Left ventricle myocardium inferior (tissue), 1 donor: ENCODE results near the gene PALLD. TPM values are rescaled to one million over a fixed set of nuclear protein-coding genes. Genes with fewer than 3 reads are reported as not detected.

Experiments used
- DNase-seq: peaks from one replicate; pipeline ENCODE4 v3.0.0-alpha.2; 2020
- H3K27ac ChIP-seq: fragments of 200-600 bp; replicated peaks from 2 replicates; pipeline ENCODE4 v1.8.0; 2021
- H3K27me3 ChIP-seq: fragments of 200-600 bp; 2 replicates; pipeline ENCODE4 v1.8.0; 2021; ENCODE audit warnings: low read depth
- H3K36me3 ChIP-seq: fragments of 200-600 bp; 2 replicates; pipeline ENCODE4 v1.8.0; 2021
- H3K4me1 ChIP-seq: fragments of 200-600 bp; 2 replicates; pipeline ENCODE4 v1.8.0; 2021
- H3K4me3 ChIP-seq: fragments of 200-600 bp; 2 replicates; pipeline ENCODE4 v1.8.0; 2021; ENCODE audit warnings: mild to moderate bottlenecking, moderate library complexity
- H3K9me3 ChIP-seq: fragments of 200-600 bp; replicated peaks from 2 replicates; pipeline ENCODE4 v1.8.0; 2021
- intact Hi-C: fragments of 100-400 bp; cut with micrococcal nuclease; formaldehyde crosslinking; loops from one replicate; pipeline ENCODE4 v1.11.0; 2022
- total RNA-seq: library from RNA; stranded (reverse); fragmentation: NEBNext Ultra II Directional; extraction: Animal tissue kit (Norgen Biotek cat#: 25700); gene quantifications from one replicate; pipeline ENCODE4 v1.2.1, GENCODE V29; 2021
- TF ChIP-seq, protein P1 (sequence below): fragments of 200-600 bp; IDR thresholded peaks from 2 replicates; pipeline ENCODE4 v1.8.0; 2021; ENCODE audit warnings: antibody characterized with exemption, mild to moderate bottlenecking, borderline replicate concordance
- donor health status: DM: no; HTN: yes; CAD: no; lungs with severe emphysema.

Gene PALLD
- total RNA-seq, 1 donor from 2014 or later = 871 TPM

GRCh38 chr4:168691631-168692369 is 194.9 kb downstream of the PALLD start:
- TF ChIP-seq, protein P1, sequence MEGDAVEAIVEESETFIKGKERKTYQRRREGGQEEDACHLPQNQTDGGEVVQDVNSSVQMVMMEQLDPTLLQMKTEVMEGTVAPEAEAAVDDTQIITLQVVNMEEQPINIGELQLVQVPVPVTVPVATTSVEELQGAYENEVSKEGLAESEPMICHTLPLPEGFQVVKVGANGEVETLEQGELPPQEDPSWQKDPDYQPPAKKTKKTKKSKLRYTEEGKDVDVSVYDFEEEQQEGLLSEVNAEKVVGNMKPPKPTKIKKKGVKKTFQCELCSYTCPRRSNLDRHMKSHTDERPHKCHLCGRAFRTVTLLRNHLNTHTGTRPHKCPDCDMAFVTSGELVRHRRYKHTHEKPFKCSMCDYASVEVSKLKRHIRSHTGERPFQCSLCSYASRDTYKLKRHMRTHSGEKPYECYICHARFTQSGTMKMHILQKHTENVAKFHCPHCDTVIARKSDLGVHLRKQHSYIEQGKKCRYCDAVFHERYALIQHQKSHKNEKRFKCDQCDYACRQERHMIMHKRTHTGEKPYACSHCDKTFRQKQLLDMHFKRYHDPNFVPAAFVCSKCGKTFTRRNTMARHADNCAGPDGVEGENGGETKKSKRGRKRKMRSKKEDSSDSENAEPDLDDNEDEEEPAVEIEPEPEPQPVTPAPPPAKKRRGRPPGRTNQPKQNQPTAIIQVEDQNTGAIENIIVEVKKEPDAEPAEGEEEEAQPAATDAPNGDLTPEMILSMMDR = no peak
- no peak overlapping the region for H3K4me3 ChIP-seq
- peak overlapping the region; percentile 44 for H3K27ac ChIP-seq
- H3K27me3 ChIP-seq = no peaks in the 10 kb centered on the region
- peaks cover 24% of the 10 kb centered on the region for H3K4me1 ChIP-seq
- DNase-seq = no peak
- H3K9me3 ChIP-seq = no peaks in the 10 kb centered on the region
- peaks cover 7% of the 10 kb centered on the region for H3K36me3 ChIP-seq
- intact Hi-C loops = loop anchor here (10.0 kb wide), 1 partner anchor 107 kb away; no protein-coding TSS in a partner anchor

DNA sequence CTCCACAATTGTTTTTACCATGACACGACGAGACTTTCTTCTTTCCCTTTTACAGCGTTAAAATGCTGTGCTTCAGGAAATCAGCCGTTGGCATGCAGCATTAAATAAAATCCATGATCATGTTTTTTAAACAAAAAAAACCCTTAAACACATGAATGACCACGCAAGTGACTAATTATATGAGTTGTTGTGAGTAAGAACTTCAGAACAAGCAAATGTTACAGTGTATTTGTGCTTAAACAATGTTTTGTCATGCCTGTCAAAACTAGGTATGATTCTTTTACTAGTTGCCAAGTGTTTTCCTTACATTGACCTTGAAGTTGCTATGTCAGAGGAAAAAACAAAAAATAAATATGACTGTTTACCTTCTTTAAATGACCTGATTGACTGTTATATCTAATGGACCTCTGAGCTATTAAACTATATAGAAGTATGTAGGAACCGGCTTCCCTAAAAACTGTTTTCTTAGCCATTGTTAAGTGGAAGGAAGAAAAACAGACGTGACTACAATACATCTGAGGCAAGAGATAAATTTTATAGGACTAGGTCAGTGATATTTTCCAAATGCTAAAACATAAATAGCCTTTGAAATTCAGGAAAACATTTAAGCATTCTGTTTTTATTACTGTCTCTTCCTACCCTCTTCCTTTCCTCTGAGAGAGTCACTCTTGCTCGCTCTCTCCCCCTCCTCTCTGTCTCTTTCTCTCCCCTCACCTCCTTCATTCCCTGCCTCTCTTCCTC is 197.1 kb downstream of the PALLD start:
- intact Hi-C loops = loop anchor here (10.0 kb wide), 1 partner anchor 109 kb away; no protein-coding TSS in a partner anchor
- no peaks in the 10 kb centered on the region for H3K9me3 ChIP-seq
- peak overlapping the region; percentile 46 for H3K27ac ChIP-seq
- TF ChIP-seq, protein P1 = no peak
- no peak overlapping the region for H3K4me3 ChIP-seq
- H3K4me1 ChIP-seq = peaks cover 14% of the 10 kb centered on the region
- H3K36me3 ChIP-seq = peaks cover 7% of the 10 kb centered on the region
- H3K27me3 ChIP-seq = no peaks in the 10 kb centered on the region
- no peak for DNase-seq

DNA sequence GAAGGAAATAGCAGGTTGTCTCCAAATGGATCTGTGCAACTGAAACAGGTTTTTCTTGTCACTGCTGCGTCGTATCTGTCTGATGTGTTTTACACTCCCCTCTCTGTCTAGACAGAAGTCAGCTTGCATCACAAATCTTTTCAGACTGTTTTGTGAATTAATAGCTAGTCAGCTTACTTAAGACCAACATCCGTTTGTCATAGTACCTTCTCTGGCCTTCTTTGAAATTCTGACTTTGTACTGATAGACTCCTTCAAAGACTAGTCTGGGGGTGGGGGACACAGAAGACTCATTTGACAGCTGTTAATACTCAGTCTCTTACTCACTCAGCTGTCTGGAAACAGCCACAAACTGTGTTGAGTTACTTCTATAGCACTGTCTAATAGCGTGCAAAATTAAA is 197.8 kb downstream of the PALLD start:
- Histone ChIP-seq H3K36me3 (peaks cover 7% of the 10 kb centered on the region), H3K4me1 (peaks cover 14% of the 10 kb centered on the region), H3K9me3 (no peaks in the 10 kb centered on the region), H3K27ac (peak overlapping the region; percentile 46), H3K4me3 (no peak overlapping the region), H3K27me3 (no peaks in the 10 kb centered on the region)
- TF ChIP-seq, protein P1 = no peak
- intact Hi-C loops = loop anchor here (10.0 kb wide), 1 partner anchor 110 kb away; no protein-coding TSS in a partner anchor
- DNase-seq = no peak

GRCh38 chr4:168695288-168695687 is 198.4 kb downstream of the PALLD start:
- Histone ChIP-seq H3K9me3 (no peaks in the 10 kb centered on the region), H3K36me3 (peaks cover 7% of the 10 kb centered on the region), H3K4me3 (no peak overlapping the region), H3K4me1 (peaks cover 14% of the 10 kb centered on the region), H3K27ac (peak overlapping the region; percentile 46), H3K27me3 (no peaks in the 10 kb centered on the region)
- intact Hi-C loops = loop anchor here (10.0 kb wide), 1 partner anchor 110 kb away; no protein-coding TSS in a partner anchor
- TF ChIP-seq, protein P1 = no peak
- no peak for DNase-seq

DNA sequence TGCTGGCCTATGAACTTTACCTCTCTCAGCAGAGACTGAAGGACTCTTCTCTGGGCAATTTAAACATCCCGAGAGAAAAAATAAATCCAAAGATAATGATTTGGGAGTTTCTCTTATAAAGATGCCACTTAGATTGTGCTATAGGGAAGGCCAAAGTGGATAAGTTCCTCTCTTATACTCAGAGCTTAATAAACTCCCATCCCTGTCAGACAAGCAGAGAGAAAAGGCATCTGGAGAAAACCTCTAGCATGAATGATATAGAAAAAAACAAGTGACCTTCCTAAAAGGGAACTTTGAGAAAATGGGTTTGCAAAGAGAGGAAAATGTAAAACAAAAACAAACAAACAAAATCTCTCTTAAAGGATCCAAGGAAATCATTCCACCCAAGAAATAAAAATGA is 199.4 kb downstream of the PALLD start:
- Histone ChIP-seq H3K9me3 (no peaks in the 10 kb centered on the region), H3K27ac (no peak overlapping the region), H3K36me3 (no peaks in the 10 kb centered on the region), H3K4me1 (peaks cover 14% of the 10 kb centered on the region), H3K4me3 (no peak overlapping the region), H3K27me3 (no peaks in the 10 kb centered on the region)
- no peak for DNase-seq
- TF ChIP-seq, protein P1 = no peak
- intact Hi-C loops = loop anchor here (10.0 kb wide), 1 partner anchor 111 kb away; no protein-coding TSS in a partner anchor
